Choroid plexus epithelial cell (primary cell): Measurements from ENCODE around the gene DEPP1.

Source experiments
- DNase-seq: peaks from one replicate; pipeline ENCODE4 v3.0.0-alpha.2; 2010; ENCODE audit warnings: low read depth
- H3K4me3 ChIP-seq: 2 replicates; pipeline ENCODE4 v1.5.1; 2011; ENCODE audit warnings: low read depth, mild to moderate bottlenecking, control low read depth, low read length, moderate library complexity
- TF ChIP-seq, protein P1 (sequence below): conservative IDR thresholded peaks from 2 replicates; pipeline ENCODE4 v1.5.1; 2011; ENCODE audit warnings: low read depth, mild to moderate bottlenecking, control low read depth, inconsistent platforms, low read length, moderate library complexity

DEPP1 gene

GRCh38 chr10:44973323-44974081, 5.1 kb downstream of the DEPP1 start:
- TF ChIP-seq, protein P1, sequence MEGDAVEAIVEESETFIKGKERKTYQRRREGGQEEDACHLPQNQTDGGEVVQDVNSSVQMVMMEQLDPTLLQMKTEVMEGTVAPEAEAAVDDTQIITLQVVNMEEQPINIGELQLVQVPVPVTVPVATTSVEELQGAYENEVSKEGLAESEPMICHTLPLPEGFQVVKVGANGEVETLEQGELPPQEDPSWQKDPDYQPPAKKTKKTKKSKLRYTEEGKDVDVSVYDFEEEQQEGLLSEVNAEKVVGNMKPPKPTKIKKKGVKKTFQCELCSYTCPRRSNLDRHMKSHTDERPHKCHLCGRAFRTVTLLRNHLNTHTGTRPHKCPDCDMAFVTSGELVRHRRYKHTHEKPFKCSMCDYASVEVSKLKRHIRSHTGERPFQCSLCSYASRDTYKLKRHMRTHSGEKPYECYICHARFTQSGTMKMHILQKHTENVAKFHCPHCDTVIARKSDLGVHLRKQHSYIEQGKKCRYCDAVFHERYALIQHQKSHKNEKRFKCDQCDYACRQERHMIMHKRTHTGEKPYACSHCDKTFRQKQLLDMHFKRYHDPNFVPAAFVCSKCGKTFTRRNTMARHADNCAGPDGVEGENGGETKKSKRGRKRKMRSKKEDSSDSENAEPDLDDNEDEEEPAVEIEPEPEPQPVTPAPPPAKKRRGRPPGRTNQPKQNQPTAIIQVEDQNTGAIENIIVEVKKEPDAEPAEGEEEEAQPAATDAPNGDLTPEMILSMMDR: no peak
- no peak for DNase-seq
- no peak overlapping the region for H3K4me3 ChIP-seq

GRCh38 chr10:44972874-44973306, 5.7 kb downstream of the DEPP1 start:
- H3K4me3 ChIP-seq: no peak overlapping the region
- no peak for DNase-seq
- TF ChIP-seq, protein P1: no peak

DNA sequence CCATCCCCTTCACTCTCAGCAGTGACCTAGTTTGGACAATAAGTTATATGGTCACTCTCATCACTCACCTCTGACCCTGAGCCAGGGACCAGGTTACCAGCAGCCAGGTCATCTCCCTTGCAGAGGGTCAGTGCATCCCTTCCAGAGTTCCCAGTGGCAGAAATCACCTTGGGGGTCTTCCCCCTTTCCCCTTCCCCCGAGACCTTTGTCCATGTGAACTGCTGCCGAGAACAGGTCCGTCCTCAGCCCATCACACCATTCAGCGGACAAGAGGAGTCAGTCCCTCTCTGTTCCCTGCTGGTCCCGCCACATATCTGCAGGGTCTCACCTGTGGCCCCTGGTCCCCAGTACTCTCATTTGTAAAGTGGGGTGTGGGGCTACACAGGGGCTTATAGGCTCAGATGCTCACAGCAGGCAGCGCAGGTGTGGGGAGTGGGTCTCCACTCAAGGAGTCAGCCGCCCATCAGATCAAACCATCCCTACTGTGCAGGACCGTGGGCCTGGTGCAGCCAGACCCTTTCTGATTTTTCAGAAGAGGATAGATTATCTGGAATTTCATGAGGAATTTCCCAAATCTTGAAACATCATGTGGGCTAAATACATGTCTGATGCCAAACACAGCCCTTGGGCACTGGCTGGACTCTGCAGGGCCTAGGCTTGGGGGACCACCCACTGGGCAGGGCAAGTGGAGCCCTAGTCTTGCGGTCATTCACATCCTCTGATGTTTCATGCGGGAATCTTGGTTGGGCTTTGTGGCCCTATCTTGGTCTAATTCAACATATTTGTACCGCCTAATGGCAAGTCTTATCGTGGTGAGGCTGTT, 6.5 kb downstream of the DEPP1 start:
- no peak for DNase-seq
- TF ChIP-seq, protein P1: no peak
- H3K4me3 ChIP-seq: no peak overlapping the region

- TF ChIP-seq, protein P1: no peak
- DNase-seq: no peak
- H3K4me3 ChIP-seq: no peak overlapping the region
Observed at GRCh38 chr10:44971434-44971833, 7.2 kb downstream of the DEPP1 start.

- no peak overlapping the region for H3K4me3 ChIP-seq
- DNase-seq: no peak
- TF ChIP-seq, protein P1: no peak
Observed at GRCh38 chr10:44970812-44971395, 7.7 kb downstream of the DEPP1 start.

DNA sequence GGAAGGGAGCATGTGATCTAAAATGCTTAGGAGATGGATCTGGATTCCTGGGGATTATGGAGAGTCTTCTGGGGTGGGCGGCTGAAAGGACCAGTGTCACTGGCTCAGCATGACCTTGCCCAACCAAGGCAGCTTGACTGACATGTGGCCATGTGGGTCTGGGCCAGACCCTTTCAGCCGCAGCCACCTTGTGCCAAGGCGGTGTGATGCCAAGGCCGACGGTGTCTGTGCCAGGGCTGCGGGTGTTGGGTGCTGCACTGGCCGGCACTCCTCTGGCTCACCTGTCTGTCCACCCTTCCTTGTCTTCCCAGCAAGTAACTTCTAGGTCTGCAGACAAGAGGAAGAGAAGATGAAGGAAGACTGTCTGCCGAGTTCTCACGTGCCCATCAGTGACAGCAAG, 8.8 kb downstream of the DEPP1 start:
- DNase-seq: no peak
- H3K4me3 ChIP-seq: no peak overlapping the region
- TF ChIP-seq, protein P1: no peak
